Esophagus muscularis mucosa (tissue), 3 donors: ENCODE results near the gene FUCA1.

Experiments
- EP300 ChIP-seq: sonication (generic); formaldehyde crosslinking; IDR thresholded peaks from one replicate; pipeline ENCODE4 v1.6.1; 2017; ENCODE audit warnings: antibody characterized with exemption
- TF ChIP-seq, protein P1 (sequence below), 3 experiments: fragments of 200-600 bp in 2 of 3; fragments of 450-650 bp in 1 of 3; sonication (generic) in 2 of 3; IDR thresholded peaks; one replicate each; pipeline ENCODE4 v1.5.1; 2017 to 2019; ENCODE audit warnings: antibody characterized with exemption in 3 of 3, mild to moderate bottlenecking in 2 of 3, moderate library complexity in 1 of 3

DNA sequence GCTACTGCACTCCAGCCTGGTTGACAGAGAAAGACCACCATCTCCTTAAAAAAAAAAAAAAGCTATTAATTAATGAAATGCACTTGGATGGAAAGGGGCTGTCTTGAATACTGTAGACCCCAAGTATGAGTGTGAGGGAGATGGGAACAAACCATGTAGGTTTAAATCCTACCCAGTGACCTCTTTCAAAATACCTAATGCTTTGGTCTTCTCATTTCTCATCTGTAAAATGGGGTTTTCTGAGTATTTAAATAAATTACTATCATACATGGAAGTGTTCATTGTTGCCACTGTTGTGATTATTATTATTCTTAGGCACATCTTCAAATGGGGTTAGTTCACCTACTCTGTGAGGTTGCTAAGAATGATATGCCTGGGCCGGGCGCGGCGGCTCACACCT, 17.1 kb upstream of the FUCA1 start:
- TF ChIP-seq, protein P1, sequence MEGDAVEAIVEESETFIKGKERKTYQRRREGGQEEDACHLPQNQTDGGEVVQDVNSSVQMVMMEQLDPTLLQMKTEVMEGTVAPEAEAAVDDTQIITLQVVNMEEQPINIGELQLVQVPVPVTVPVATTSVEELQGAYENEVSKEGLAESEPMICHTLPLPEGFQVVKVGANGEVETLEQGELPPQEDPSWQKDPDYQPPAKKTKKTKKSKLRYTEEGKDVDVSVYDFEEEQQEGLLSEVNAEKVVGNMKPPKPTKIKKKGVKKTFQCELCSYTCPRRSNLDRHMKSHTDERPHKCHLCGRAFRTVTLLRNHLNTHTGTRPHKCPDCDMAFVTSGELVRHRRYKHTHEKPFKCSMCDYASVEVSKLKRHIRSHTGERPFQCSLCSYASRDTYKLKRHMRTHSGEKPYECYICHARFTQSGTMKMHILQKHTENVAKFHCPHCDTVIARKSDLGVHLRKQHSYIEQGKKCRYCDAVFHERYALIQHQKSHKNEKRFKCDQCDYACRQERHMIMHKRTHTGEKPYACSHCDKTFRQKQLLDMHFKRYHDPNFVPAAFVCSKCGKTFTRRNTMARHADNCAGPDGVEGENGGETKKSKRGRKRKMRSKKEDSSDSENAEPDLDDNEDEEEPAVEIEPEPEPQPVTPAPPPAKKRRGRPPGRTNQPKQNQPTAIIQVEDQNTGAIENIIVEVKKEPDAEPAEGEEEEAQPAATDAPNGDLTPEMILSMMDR (IDR thresholded peaks at IDR 0.05) = no peak
- no peak for TF ChIP-seq EP300
